ENCODE results near the gene CD1B. TPM values are rescaled to one million over a fixed set of nuclear protein-coding genes. Genes with fewer than 3 reads are reported as not detected.
"Not testable (repeated sequence)": the region's sequence is repeated elsewhere in the genome, so short reads cannot be mapped to it uniquely, and the experiment has no call there.

Gene CD1B
- total RNA-seq = not detected in 3 replicates

DNA sequence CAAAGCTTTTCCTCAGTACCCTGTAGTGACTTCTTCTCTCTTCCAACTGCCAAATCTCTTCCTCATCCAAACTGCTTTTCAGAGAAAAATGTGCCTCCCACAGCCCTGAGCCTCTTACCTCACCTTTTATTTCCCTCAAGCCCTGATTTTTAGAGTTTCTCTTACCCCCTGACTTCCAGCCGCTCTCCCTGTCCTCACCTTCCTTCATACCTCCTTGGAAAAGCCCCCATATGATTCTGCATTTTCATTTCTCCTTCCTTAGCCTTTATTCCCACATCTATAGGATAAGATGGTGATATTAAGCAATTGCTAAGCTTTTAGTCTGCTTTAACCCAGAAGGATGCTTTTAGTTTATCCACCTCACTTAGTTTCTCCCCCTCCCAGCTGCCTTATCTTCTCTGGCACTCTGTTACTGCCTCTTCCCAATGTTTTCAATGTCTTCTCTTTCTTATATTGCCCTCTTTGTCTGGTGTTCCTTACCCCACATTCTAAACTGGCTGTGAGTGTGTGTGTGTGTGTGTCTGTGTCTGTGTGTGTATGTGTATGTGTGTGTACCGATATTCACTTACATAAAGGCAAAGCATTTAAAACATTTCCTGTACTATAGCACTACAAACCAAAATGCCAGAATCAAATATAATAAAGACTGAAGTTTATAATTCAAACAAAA is at the start of gene CD1B:
TSS of gene CD1B (minus strand) at position 51 of the 670 bp plus-strand sequence. CDS start 108 bp downstream, outside the sequence.
- Mint-ChIP-seq H3K27ac (no peak within 1 kb of the TSS), H3K4me1 (no peaks in the 10 kb centered on the region), H3K27me3 (ENCODE audit: low read depth) (no peaks in the 10 kb centered on the region), H3K4me3 (no peak within 1 kb of the TSS), H3K36me3 (no peaks in the 10 kb centered on the region), H3K9me3 (no peaks in the 10 kb centered on the region)
- DNase-seq (ENCODE audit: low spot score in 2 of 2, unreplicated experiment in 2 of 2) = no peak
- TF ChIP-seq, protein P1, sequence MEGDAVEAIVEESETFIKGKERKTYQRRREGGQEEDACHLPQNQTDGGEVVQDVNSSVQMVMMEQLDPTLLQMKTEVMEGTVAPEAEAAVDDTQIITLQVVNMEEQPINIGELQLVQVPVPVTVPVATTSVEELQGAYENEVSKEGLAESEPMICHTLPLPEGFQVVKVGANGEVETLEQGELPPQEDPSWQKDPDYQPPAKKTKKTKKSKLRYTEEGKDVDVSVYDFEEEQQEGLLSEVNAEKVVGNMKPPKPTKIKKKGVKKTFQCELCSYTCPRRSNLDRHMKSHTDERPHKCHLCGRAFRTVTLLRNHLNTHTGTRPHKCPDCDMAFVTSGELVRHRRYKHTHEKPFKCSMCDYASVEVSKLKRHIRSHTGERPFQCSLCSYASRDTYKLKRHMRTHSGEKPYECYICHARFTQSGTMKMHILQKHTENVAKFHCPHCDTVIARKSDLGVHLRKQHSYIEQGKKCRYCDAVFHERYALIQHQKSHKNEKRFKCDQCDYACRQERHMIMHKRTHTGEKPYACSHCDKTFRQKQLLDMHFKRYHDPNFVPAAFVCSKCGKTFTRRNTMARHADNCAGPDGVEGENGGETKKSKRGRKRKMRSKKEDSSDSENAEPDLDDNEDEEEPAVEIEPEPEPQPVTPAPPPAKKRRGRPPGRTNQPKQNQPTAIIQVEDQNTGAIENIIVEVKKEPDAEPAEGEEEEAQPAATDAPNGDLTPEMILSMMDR (IDR thresholded peaks at IDR 0.05; ENCODE audit: unreplicated experiment) = no peak

DNA sequence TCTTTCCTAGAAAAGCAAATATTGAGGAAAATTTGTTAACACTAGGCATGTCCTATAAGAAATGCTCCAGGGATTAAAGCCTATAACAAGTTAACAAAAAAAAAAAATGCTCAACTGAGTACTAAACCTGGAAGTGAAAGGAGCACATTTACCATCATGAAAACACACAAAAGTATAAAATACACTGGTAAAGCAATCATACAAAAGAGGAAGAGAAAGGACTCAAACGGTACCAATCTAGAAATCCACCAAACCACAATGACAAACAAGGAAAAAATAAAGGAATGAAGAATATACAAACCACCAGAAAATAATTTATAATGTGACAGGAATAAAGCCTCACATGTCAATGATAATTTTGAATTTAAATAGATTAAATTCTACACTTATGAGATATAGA is 43.5 kb upstream of the CD1B start:
- H3K4me1 Mint-ChIP-seq = no peaks in the 10 kb centered on the region
- DNase-seq (ENCODE audit: low spot score in 2 of 2, unreplicated experiment in 2 of 2) = no peak
- no peak overlapping the region for H3K27ac Mint-ChIP-seq
- no peaks in the 10 kb centered on the region for H3K36me3 Mint-ChIP-seq
- no peak overlapping the region for H3K4me3 Mint-ChIP-seq
- H3K9me3 Mint-ChIP-seq = peaks cover 15% of the 10 kb centered on the region
- TF ChIP-seq, protein P1 (IDR thresholded peaks at IDR 0.05; ENCODE audit: unreplicated experiment) = no peak
- H3K27me3 Mint-ChIP-seq (ENCODE audit: low read depth) = peaks cover 4% of the 10 kb centered on the region

DNA sequence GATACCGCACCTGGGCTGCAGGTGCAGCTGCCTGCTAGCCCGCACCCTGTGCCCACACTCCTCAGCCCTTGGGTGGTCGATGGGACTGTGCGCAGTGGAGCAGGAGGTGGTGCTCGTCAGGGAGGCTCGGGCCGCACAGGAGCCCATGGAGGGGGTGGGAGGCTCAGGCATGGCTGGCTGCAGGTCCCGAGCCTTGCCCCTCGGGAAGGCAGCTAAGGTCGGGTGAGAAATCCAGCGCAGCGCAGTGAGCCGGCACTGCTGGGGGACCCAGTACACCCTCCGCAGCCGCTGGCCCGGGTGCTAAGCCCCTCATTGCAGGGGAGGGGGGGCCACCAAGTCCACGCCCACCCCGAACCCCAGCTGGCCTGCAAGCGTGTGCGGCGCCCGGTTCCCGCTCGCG is 42.8 kb upstream of the CD1B start:
- not testable (repeated sequence) for H3K27ac Mint-ChIP-seq; H3K4me3 Mint-ChIP-seq; H3K27me3 Mint-ChIP-seq (ENCODE audit: low read depth); H3K36me3 Mint-ChIP-seq; H3K4me1 Mint-ChIP-seq; DNase-seq (ENCODE audit: low spot score in 2 of 2, unreplicated experiment in 2 of 2)
- H3K9me3 Mint-ChIP-seq = peaks cover 15% of the 10 kb centered on the region

DNA sequence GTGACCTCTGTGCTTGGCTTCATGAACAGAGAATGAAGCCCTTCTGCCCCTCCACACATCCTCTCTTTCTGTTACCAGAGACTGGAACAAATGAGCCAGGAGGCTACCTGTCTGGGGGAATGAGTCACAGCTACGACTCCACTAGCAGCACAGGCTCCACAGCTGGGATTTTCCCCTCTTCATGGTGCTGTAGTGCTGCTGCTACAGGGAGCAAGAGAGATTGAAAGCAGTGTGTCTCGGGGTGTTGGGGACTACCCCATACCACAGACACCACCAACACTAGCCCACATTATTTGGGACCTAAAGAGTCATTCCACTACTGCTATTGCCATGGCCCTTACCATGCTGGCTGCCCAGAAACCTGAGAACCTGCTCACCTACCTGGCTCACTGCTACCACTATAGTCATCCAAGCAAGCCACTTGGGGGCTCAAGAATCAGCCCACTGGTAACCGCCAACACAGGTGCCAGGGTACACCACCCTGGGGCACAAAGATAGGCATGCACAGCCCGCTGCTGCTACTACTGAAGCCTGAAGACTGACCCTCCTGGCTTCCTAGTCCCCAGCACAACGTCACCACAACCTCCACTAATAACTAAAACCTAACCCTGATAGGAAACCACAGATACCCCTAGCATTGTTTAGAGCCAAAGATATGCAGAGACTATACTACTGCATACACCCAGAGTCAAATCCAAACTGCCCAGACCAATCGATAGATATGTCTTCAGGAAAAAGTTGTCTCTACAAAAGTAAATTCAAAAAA is 40.0 kb upstream of the CD1B start:
- DNase-seq (ENCODE audit: low spot score in 2 of 2, unreplicated experiment in 2 of 2) = no peak
- Mint-ChIP-seq H3K27ac (no peak overlapping the region), H3K4me1 (no peaks in the 10 kb centered on the region), H3K4me3 (no peak overlapping the region), H3K9me3 (peaks cover 18% of the 10 kb centered on the region), H3K36me3 (no peaks in the 10 kb centered on the region), H3K27me3 (ENCODE audit: low read depth) (peaks cover 2% of the 10 kb centered on the region)
- TF ChIP-seq, protein P1 (IDR thresholded peaks at IDR 0.05; ENCODE audit: unreplicated experiment) = no peak

DNA sequence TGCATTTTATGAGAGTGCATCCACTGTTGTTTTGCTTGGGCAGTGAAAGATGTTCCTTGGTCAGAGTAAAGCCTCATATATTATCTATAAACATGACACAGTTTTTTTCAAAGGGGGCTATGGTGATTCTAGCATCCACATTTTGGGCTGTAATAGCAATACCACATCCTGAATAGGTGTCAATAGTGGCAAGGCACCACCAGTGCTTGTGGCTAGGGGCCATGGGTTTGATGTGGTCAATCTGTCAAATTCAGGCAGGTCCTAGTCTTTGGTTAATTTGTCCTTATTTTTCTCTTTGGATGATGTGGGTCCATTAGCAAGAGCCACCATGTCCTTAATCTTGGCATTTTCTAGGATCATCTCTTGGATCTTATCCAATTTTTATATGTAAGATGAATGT is 35.5 kb upstream of the CD1B start:
- TF ChIP-seq, protein P1 (IDR thresholded peaks at IDR 0.05; ENCODE audit: unreplicated experiment) = no peak
- Mint-ChIP-seq H3K4me3 (no peak overlapping the region), H3K27ac (no peak overlapping the region), H3K4me1 (no peaks in the 10 kb centered on the region), H3K36me3 (no peaks in the 10 kb centered on the region), H3K9me3 (peaks cover 6% of the 10 kb centered on the region), H3K27me3 (ENCODE audit: low read depth) (peaks cover 2% of the 10 kb centered on the region)
- no peak for DNase-seq (ENCODE audit: low spot score in 2 of 2, unreplicated experiment in 2 of 2)

DNA sequence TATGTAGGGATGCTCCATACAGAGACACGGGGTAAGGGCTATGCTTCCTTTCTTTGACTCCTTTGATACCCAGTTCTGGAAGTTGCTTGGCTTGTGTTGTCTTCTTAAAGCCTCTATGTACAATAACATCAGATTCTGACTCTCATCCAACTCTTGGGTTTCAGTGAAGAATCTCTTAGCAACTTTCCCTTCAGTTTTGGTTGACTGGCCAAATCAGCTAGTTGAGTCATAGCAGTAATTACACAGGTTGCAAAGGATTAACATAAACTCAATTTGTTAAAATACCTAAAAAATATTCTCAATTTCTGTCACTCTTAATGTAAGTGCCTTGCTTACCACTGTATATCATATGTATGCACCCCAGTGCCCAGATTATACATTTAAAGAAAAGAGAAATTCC is 31.6 kb upstream of the CD1B start:
- TF ChIP-seq, protein P1 (IDR thresholded peaks at IDR 0.05; ENCODE audit: unreplicated experiment) = no peak
- no peak overlapping the region for H3K4me3 Mint-ChIP-seq
- peaks cover 2% of the 10 kb centered on the region for H3K27me3 Mint-ChIP-seq (ENCODE audit: low read depth)
- H3K9me3 Mint-ChIP-seq = no peaks in the 10 kb centered on the region
- H3K4me1 Mint-ChIP-seq = no peaks in the 10 kb centered on the region
- DNase-seq (ENCODE audit: low spot score in 2 of 2, unreplicated experiment in 2 of 2) = no peak
- H3K27ac Mint-ChIP-seq = no peak overlapping the region
- H3K36me3 Mint-ChIP-seq = no peaks in the 10 kb centered on the region

Data from mesothelial cell of epicardium (in vitro differentiated cells).